HG02642 (cell line): ENCODE measurements around the gene TADA2B.
A peak's percentile ranks its signal among the peaks of the same experiment; 100 is the strongest.

Source experiments
- ATAC-seq: cut with Tn5 transposase; IDR thresholded peaks from one replicate; pipeline ENCODE4 v1.9.1; 2021; ENCODE audit warnings: mild to moderate bottlenecking; ENCODE audit not compliant: unreplicated experiment, poor library complexity

TADA2B gene

DNA sequence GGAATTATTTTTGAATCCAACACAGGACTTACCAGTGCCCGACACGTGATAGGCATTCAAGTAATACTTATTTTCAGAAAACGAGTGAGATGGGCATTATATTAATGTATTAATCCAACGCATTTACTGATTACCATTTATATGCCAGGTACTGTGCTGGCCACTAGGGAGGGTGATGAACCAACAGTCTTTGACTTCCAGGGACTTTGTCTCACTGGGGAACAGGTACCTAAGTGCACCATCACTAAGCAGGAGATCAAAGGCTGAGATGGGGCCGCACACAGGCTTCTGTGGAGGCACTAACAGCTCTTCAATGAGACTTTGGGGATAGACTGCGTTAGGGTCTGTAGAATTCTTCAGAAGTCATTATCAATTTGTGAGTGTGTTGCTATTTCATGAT, 5.7 kb upstream of the TADA2B start:
- no peak for ATAC-seq

DNA sequence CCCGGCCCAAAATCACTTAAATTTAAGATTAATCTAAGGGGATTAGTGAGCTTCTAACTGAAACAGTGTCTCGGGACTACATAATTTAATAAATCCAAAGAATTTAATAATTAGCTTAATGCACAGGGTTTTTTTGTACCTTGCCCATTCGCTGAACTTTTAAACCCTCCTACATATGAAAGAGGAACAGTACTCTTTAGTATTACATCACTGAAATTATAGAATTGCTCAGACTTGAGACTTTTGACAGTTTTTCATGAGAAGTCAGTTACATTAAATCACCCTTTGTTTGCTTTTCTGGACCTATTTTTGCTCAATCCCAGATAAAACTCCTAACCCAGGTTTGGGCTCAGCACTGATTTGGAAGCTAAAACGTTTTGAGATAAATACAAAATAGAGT, 2.4 kb upstream of the TADA2B start:
- ATAC-seq: no peak

DNA sequence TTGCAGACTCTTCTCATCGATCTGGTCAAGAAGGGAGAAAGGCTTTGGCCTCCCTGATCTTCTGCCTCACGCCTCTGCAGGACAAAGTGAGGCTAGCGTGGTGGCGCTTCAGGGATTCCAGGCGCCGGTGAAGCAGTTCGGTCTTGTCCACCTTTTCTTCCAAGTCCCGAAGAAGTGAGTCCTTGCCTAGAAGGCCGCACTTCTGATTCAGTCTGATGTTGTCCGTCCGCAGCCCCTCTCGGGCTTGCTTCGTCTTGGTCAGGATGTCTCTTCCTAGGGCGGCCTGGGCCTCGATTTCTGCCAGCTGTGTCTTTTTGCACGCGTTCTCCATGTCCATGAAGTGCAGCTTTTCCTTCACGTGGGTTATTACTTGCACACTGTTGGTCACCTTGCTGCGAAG, 1.9 kb upstream of the TADA2B start:
- ATAC-seq: no peak

DNA sequence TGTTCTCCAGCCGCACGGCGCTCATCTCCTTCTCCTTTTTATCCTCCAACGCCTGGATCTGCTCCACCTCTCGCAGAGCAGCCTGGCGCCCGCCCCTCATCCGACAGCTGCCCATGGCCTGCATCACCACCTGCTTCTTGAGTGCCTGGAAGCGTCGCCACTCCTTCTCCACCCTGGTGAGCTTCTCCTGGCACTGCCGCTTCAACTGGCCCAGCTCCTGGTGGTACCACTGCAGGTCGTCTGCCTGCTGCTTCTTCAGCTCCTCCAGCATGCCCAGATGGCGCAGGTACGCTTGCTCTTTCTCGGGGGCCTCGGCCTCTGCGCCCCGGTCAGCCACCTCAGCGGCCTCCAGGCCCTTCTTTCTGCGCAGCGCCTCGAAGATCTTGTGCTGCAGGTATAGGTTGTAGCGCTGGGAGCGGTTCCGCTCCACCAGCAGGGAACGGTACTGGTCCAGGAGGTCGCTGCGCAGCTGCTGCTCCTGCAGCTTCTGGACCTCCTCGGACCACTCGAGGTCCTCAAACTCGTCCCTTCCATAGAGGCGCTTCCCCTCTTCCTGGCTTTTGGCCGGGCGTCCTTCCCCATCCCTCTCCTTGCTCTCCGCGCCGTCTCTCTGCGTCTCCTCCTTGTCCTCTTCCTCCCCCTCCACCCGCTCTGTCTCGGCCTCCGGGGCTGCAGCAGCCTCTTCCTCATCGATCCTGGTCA, 1.2 kb upstream of the TADA2B start:
- ATAC-seq: no peak

DNA sequence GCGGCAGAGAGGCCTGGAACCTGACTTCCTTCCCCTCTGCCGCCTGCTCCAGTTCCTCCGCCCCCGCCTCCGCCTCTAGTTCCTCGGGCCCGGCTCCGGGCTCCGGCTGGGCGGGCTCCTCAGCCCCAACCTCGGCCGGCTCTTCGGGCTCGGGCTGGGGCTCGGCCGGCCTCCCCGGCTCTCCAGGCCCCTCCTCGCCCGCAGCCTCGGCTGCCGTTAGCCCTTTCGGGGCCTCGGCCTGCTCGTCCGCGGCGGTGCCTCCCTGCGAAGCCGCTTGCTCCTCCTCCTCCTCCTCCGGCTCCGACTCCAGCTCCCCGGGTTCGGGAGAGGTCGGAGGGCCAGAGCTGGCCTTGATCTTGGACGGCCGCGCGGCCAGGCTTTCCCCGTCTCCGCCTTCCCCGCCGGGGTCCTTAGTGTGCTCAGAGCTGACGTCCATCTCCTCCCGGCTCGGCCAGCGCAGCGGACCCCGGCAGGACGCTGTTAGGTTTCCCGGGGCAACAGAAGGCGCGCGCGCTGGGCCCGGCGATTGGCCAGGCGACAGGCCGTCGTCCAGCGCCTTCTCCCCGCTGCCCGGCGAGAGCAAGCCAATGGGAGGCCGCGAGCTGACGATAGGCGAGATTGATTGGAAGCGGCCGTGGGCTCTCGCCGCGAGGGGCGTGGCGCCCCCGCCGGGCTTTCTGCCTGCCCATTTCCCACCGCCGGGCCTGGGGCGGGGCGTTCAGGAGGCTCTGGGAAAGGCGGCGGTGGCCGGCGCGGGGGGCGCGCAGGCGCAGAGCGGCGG, 479 bp upstream of the TADA2B start:
- peak; percentile 80 for ATAC-seq

DNA sequence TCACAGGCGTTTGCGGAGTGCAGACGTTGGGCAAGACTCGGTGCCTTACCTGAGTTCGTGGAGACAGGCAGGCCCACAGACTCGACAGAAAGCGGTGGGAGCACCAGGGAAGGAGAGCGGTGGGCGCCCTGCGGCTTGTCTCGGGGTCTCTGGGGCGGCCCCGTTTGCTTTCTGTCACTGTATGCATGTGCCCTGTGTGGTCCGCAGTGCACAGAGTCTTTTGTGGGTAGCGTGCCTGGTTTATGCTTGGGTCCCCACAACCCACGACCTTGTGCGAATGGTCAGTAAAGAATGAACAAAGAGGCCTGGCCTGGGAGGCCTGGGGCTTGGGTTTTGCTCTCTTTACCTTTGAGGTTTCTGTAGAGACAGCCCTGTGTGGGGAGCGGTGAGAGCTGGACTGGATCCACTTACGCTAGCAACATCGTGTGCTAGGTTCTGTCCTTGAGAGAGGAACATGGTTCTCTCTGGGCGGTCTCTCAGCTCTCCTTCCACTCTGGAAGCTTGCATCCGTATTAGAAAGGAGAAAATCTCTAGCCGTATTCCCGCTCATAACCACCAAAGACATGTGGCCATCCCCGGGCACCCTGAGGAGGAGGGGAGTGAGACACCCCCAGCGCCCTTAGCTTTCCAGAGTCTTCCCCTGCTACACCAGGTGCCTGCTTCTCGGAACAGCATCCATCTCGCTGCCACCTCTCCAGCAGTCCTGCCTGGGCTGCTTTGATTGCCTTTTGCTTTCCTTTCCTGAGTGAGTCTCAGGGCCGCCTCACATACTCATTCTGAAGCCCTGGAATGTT, 1.2 kb downstream of the TADA2B start:
- ATAC-seq: no peak

DNA sequence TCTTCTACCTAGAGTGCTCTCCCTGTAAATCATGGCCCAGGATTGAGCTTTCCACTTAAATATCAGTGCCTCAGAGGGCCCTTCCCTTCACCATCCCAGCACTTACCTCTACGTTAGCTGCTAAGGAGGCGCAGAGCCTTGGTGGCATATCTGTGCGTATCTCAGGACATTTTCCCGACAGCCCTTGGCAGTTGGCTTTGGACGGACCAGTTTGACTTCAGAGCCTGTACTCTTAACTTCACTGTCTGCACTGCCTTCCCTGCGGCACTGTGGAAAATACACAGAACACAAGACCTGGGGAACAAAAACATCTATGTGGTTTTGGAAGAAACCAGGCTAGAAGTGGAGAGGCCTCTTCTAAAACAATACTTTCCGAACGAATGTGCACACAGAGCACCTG, 2.4 kb downstream of the TADA2B start:
- ATAC-seq: no peak

DNA sequence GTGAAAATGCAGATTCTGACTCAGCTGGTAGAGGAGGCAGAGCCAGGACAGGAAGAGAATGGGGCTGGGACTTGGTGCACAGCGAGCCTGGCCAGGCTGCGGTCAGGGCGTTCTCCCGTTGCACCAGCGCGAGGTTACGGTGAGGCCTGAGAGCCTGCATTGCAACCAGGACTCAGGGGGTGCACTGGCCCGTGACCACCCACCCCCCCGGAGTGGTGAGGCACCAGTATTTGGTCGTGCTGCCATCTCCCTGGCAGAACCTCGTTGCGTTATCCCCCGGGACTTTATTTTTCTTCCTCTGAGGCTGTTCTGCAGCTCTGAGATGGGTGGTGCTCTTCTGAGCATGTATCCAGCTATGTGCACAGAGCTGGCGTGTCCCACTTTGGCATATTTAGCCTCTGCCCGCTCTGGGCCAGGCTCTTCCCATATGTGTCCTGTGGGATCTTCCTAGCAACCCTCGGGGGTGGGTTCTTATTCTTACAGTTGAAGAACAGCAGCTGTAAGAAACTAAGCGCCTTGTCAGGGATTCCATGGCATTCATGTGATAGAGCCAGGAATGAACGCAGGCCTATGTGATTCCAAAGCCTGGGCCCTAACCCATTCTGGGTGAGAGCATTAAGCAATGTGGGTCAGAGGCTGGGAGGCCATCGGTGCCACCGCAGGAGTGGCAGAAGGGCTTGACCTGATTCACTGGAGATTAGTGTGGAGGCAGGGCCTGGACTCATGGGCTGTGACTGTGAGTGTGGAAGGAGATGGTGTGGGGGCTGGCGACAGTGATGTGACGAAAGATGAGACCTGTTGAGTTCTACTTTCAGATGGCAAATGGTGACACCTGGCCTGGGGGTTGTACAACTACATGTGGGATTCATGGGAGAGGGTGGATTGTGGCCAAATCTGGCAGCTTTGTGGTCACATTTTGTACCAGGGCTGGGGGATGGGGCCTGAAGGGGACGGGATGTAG, 3.1 kb downstream of the TADA2B start:
- ATAC-seq: no peak

DNA sequence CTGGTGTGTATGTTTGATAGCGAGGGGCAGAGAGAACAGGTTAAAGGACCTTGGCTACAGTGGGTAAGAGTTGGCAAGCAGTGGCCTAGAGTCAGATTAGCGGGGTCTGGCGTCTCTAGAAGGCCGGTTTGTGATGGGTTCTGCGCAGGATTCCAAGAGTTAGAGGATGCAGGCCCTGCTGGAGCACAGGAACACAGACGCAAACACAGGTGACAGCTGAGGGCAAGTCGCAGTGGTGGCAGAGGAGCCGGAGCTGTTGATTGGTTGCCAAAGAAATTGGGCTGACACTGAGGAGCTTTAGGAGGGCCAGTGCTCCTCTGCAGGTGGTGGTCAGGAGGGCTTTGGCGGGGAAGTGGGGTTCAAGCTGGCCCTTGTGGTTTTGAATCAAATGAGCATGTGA, 3.8 kb downstream of the TADA2B start:
- ATAC-seq: no peak

DNA sequence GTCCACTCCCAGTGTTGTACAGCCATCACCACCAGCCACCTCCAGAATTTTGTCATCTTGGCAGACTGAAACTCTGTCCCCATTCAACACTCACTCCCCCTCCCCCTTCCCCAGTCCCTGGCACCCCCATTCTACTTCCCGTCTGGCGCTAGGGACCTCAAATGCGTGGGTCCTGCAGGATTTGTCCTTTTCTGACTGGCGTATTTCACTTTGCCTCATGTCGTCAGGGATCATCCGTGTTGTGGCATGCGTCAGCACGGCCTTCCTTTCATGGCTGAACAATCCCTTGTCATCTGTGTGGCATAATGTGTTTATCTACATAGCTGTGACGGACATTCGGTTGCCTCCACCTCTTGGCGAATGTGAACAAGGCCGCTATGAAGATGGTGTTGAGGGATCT, 5.5 kb downstream of the TADA2B start:
- ATAC-seq: no peak

DNA sequence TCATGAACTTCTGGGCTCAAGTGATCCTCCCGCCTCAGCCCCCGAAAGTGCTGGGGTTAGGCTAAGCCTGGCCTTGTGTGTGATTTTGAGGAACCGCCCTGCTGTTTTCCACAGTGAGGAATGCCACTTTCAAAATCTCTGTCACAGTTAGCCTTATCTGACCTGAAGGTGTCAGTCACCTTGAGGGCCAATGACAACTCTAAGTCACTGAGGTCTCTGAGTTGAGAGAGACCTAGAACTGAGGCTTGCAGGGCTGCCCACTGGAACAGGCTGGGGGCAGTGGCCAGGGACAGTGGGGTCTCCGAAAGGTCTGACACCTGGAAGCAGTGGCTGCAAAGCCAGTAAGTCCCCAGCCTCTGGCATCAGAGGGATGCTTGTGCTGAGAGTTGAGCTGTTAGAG, 6.1 kb downstream of the TADA2B start:
- ATAC-seq: no peak

DNA sequence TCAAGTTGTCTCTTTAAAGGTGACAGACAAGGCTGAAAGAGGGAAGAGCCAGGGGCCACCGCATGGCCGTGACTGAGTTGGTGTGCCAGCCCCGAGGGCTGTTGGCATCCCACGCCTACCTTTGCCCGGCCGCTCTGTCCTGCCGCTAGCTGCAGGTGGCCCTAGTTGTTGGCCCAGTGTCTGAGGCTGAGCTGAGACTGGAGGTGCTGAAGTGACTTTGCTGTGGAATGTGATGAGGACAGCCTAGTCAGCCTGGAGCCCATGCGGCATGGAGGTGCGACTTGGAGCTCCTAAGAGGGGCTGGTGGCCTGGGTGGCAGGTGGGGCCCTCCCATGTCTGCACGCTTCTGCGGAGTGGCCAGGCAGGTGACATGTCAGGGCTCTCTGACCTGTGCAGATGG, 6.6 kb downstream of the TADA2B start:
- no peak for ATAC-seq

DNA sequence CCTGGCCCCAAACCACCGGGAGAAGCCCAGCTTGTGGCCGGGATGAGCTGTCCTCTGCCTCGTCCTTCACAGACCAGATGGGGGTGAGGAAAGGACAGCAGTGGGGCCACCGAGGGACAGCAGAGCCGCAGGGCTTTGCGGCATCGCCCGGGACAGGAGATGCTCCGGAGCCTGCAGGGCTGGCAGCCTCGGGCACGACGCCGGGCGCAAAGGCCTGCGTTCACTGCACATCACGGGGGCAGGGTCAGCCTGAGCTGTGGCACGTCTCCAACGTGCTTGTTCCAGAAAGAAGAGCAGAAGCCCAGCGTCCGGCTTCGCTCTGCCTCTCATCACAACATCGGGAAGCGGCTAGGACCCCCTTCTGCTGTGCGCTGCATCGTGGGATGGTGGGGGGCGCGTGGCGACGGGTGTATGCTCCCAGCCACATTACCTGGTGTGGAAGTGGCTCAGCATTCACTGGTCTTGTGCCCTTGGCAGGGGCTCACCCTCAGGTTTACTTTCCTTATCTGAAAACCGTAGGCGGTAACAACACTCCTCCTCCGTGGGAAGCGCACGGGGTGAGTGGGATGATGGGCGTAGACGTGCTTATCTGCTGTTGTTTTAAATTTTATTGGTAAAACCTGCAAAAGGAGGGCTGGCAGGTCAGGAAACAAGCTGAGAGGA, 7.4 kb downstream of the TADA2B start:
- ATAC-seq: no peak

DNA sequence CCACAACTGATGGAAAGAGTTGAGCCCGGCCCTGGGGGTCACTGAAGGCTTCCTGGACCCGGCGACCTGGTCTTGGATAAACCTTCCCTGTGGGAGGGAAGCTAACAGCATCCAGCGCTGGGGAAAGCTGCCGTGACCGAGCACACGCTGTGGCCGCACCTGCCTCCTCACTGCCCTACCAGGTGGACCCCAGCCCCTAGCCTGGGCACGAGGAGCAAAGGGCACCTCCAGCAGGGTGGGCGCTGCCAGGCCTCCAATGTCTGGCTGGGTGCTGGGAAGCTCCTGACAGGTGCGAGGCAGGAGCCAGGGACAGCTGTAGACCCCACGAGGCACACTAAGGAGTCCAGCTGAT, 7.9 kb downstream of the TADA2B start:
- no peak for ATAC-seq

DNA sequence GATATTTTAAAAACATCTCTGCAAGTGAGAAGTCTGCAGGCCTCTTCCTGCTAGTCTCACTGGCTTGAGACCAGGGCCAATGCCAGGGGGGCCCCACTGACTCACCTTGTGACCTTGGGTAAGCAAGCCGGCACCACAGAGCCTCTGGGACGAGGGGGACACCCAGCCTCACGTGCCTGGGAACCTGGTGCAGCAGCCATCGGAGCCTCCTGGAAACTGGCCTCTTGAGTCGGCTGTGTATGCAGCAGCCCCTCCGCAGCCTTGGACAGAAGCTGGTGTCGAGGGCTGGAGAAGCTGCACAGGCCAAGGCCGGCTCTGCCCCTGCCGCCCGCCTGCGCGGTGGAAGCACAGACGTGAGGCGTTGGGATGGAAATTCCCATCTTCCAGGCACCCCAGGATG, 8.7 kb downstream of the TADA2B start:
- no peak for ATAC-seq

DNA sequence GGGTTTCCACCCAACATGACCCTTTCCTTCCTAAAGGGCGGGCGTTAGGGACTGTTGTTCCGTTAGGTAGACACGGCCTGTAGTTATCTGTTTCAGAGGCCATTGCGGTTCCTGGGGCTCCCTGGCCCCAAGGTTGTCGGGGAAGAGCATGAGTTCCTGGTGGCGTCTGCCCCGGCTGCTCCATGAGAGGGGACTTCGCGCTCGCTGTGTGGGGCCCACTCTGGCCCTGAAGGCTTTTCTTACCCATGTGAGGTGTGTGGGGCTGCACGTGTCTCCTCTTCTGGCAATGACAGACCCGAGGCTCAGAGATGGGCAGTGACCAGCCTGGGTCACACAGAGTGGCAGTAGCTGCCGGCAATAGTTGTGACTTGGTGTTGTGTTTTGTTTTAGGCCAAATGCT, 9.1 kb downstream of the TADA2B start:
- no peak for ATAC-seq

DNA sequence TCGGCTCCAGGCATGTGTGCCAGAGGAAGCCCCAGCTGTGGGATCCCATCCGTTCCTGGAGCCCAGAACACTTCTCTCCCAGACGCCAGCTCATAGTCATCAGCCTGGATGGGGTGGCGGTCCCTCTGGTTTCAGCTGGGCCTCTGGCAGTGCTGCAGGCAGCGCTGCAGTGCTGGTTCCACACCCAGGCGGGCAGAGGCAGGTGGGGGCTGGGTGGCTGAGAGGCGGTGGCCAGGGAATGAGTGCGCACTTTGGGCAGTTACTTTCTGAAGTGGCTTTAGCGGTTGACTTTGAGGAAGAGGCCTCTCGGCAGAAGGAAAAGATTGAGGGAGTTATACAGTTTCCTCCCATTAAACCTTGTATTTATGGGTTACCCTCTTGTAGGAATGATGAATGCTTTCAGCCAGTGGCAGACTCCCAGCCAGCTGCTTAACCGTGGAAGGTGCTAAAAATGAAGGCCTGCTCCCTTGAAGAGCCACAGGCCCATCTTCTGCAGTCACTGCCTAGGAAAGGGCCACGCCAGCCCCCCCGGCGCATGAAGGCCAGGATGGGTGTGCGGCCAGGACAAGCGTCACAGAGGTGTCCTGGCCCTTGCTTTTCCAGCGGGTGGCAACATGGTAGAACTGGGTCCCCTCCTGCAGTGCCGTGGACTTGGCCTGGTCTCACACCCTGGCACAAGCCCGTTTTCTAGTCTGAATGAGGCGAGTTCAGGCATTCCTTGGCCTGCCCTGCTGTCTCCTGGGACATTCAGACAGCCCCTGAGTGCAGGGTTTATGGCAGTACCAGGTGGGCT, 9.9 kb downstream of the TADA2B start:
- ATAC-seq: no peak

DNA sequence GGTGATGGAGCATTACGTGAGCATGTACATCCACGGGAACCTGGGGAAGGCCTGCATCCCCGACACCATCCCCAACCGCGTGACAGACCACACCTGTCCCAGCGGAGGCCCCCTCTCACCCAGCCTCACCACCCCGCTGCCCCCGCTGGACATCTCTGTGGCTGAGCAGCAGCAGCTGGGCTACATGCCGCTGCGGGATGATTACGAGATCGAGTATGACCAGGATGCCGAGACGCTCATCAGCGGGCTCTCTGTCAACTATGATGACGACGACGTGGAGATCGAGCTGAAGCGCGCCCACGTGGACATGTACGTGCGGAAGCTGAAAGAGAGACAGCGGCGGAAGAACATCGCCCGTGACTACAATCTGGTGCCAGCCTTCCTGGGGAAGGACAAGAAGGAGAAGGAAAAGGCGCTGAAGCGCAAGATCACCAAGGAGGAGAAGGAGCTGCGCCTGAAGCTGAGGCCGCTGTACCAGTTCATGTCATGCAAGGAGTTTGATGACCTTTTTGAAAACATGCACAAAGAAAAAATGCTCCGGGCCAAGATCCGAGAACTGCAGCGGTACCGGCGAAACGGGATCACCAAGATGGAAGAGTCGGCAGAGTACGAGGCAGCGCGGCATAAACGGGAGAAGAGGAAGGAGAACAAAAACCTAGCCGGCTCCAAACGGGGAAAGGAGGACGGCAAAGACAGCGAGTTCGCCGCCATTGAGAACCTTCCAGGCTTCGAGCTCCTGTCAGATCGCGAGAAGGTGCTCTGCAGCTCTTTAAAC, 11.1 kb downstream of the TADA2B start:
- ATAC-seq: no peak
